ENCODE data around the gene NAGA.

NAGA gene

DNA sequence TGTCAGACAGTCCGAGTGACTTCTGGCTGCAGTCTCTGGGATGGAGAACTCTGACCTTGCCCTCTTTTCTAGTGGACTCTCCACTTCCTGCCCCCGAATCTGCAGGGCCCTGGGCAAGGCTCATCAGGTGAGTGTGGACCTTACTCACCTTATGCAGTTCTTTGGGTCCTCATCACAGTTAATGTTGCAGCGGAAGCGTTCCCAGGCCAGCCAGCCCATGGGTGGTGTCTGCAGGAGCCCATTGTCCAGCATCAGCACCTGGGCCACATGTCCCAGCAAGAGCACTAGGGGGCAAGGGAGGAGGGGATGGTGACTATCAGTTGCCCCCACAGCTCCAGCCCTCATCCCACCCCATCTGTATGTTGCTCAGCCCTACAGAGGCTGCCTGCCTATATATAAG lies 2.3 kb downstream of the NAGA start (continued):
- TF ChIP-seq CREB5 (CRISPR knock-in tag; IDR thresholded peaks at IDR 0.05; ENCODE audit: low read depth) = no peak
- no peak for TF ChIP-seq ZFP30 (CRISPR knock-in tag; IDR thresholded peaks at IDR 0.05)
- TF ChIP-seq TCF4 (CRISPR knock-in tag; IDR thresholded peaks at IDR 0.05; ENCODE audit: borderline replicate concordance) = no peak

DNA sequence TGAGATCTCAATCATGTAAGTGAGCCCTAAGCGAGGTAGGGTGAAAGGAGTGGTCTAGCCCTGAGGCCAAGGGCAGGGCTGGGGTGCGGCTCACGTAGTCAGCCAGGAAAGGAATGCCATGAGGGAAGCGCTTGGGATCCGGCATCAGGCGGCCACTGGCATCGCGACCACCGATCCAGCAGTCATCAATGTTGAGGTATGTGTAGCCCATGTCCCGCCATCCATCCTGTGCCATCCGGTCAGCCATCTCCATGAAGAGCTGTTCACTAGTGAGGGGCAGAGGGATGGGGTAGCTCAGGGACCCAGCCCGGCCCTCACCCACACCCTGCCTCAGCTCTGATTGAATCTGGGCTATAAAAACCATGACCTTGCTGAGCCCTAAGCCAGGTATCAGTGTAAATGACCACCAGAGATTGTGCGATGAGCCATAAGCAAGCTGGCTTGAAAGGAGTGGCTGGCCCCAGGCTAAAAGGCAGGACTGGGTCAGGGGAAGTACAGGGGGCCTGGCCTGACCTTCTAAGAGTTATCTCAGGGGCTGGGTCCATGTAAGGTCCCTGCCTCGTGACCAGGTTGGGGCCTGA lies 2.9 kb downstream of the NAGA start:
- ATAC-seq = no peak
- TF ChIP-seq ZC3H10 (CRISPR knock-in tag; IDR thresholded peaks at IDR 0.05) = no peak
- TF ChIP-seq ZNF565 (CRISPR knock-in tag; conservative IDR thresholded peaks at IDR 0.05; ENCODE audit: low read depth) = no peak
- no peak for TF ChIP-seq GLIS3 (CRISPR knock-in tag; IDR thresholded peaks at IDR 0.05)

- no peak for ATAC-seq
- no peak for TF ChIP-seq PPARA (CRISPR knock-in tag; IDR thresholded peaks at IDR 0.05; ENCODE audit: borderline replicate concordance)
- TF ChIP-seq, protein P1, sequence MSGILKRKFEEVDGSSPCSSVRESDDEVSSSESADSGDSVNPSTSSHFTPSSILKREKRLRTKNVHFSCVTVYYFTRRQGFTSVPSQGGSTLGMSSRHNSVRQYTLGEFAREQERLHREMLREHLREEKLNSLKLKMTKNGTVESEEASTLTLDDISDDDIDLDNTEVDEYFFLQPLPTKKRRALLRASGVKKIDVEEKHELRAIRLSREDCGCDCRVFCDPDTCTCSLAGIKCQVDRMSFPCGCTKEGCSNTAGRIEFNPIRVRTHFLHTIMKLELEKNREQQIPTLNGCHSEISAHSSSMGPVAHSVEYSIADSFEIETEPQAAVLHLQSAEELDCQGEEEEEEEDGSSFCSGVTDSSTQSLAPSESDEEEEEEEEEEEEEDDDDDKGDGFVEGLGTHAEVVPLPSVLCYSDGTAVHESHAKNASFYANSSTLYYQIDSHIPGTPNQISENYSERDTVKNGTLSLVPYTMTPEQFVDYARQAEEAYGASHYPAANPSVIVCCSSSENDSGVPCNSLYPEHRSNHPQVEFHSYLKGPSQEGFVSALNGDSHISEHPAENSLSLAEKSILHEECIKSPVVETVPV (CRISPR knock-in tag; IDR thresholded peaks at IDR 0.05) = no peak
- TF ChIP-seq ZFP3 (CRISPR knock-in tag; IDR thresholded peaks at IDR 0.05) = no peak
- TF ChIP-seq CREB5 (CRISPR knock-in tag; IDR thresholded peaks at IDR 0.05; ENCODE audit: low read depth) = no peak
- TF ChIP-seq ZNF8 (CRISPR knock-in tag; IDR thresholded peaks at IDR 0.05) = no peak
- no peak for TF ChIP-seq TOX (CRISPR knock-in tag; IDR thresholded peaks at IDR 0.05; ENCODE audit: borderline replicate concordance)
- no peak for TF ChIP-seq ZNF70 (CRISPR knock-in tag; IDR thresholded peaks at IDR 0.05)
- TF ChIP-seq TCF4 (CRISPR knock-in tag; IDR thresholded peaks at IDR 0.05; ENCODE audit: borderline replicate concordance) = no peak
- no peak for TF ChIP-seq RARB (CRISPR knock-in tag; IDR thresholded peaks at IDR 0.05)
- no peak for TF ChIP-seq ZC3H10 (CRISPR knock-in tag; IDR thresholded peaks at IDR 0.05)
- no peak for TF ChIP-seq ISL1 (CRISPR knock-in tag; IDR thresholded peaks at IDR 0.05)
Measured at GRCh38 chr22:42066937-42067336, 3.7 kb downstream of the NAGA start.

- no peak for ATAC-seq
- TF ChIP-seq PATZ1 (CRISPR knock-in tag; IDR thresholded peaks at IDR 0.05; ENCODE audit: borderline replicate concordance) (no peak), ZNF8 (CRISPR knock-in tag; IDR thresholded peaks at IDR 0.05) (no peak), CREB5 (CRISPR knock-in tag; IDR thresholded peaks at IDR 0.05; ENCODE audit: low read depth) (no peak), OSR1 (CRISPR knock-in tag; IDR thresholded peaks at IDR 0.05) (no peak), SNAI2 (CRISPR knock-in tag; IDR thresholded peaks at IDR 0.05) (no peak), GLIS3 (CRISPR knock-in tag; IDR thresholded peaks at IDR 0.05) (no peak), ZC3H10 (CRISPR knock-in tag; IDR thresholded peaks at IDR 0.05) (no peak), ESRRG (CRISPR knock-in tag; IDR thresholded peaks at IDR 0.05) (no peak), ZFP30 (CRISPR knock-in tag; IDR thresholded peaks at IDR 0.05) (no peak), ARNTL (CRISPR knock-in tag; IDR thresholded peaks at IDR 0.05; ENCODE audit: borderline replicate concordance, low read depth) (no peak), ZFP3 (CRISPR knock-in tag; IDR thresholded peaks at IDR 0.05) (no peak), PPARA (CRISPR knock-in tag; IDR thresholded peaks at IDR 0.05; ENCODE audit: borderline replicate concordance) (no peak), TOX (CRISPR knock-in tag; IDR thresholded peaks at IDR 0.05; ENCODE audit: borderline replicate concordance) (no peak), CSDC2 (CRISPR knock-in tag; IDR thresholded peaks at IDR 0.05) (no peak), BACH2 (CRISPR knock-in tag; IDR thresholded peaks at IDR 0.05; ENCODE audit: borderline replicate concordance) (no peak)
- TF ChIP-seq, protein P2, sequence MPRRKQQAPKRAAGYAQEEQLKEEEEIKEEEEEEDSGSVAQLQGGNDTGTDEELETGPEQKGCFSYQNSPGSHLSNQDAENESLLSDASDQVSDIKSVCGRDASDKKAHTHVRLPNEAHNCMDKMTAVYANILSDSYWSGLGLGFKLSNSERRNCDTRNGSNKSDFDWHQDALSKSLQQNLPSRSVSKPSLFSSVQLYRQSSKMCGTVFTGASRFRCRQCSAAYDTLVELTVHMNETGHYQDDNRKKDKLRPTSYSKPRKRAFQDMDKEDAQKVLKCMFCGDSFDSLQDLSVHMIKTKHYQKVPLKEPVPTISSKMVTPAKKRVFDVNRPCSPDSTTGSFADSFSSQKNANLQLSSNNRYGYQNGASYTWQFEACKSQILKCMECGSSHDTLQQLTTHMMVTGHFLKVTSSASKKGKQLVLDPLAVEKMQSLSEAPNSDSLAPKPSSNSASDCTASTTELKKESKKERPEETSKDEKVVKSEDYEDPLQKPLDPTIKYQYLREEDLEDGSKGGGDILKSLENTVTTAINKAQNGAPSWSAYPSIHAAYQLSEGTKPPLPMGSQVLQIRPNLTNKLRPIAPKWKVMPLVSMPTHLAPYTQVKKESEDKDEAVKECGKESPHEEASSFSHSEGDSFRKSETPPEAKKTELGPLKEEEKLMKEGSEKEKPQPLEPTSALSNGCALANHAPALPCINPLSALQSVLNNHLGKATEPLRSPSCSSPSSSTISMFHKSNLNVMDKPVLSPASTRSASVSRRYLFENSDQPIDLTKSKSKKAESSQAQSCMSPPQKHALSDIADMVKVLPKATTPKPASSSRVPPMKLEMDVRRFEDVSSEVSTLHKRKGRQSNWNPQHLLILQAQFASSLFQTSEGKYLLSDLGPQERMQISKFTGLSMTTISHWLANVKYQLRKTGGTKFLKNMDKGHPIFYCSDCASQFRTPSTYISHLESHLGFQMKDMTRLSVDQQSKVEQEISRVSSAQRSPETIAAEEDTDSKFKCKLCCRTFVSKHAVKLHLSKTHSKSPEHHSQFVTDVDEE (CRISPR knock-in tag; IDR thresholded peaks at IDR 0.05) = no peak
Measured at GRCh38 chr22:42066126-42066761, 4.4 kb downstream of the NAGA start.

Data from SK-N-SH treated with all-trans-retinoic acid at 6 μM for 48 hours (cell line).